Smooth muscle cell (in vitro differentiated cells): Measurements from ENCODE around the gene FRMD4A. TPM values are rescaled to one million over a fixed set of nuclear protein-coding genes. Genes with fewer than 3 reads are reported as not detected.
A peak's percentile ranks its signal among the peaks of the same experiment; 100 is the strongest.

Experiments used
- DNase-seq: peaks from one replicate; lab custom pipeline; 2025; ENCODE audit not compliant: unreplicated experiment; lab: John Stamatoyannopoulos, UW
- H2AFZ ChIP-seq: fragments of 200-600 bp; sonication (generic); 2 replicates; pipeline ENCODE4 v1.6.0; 2016; ENCODE audit warnings: antibody characterized with exemption, low read depth, mild to moderate bottlenecking
- H3F3A ChIP-seq: fragments of 200-600 bp; sonication (generic); 2 replicates; pipeline ENCODE4 v1.6.0; 2017; ENCODE audit warnings: antibody characterized with exemption, low read depth
- H3K27ac ChIP-seq: fragments of 200-600 bp; sonication (generic); 2 replicates; pipeline ENCODE4 v1.5.1; 2016; ENCODE audit warnings: low read depth, mild to moderate bottlenecking
- H3K27me3 ChIP-seq: fragments of 200-600 bp; sonication (generic); 2 replicates; pipeline ENCODE4 v1.6.1; 2016; ENCODE audit warnings: low read depth, mild to moderate bottlenecking
- H3K36me3 ChIP-seq: fragments of 200-600 bp; sonication (generic); 2 replicates; pipeline ENCODE4 v1.5.1; 2016; ENCODE audit warnings: low read depth
- H3K4me1 ChIP-seq: fragments of 200-600 bp; sonication (generic); 2 replicates; pipeline ENCODE4 v1.5.1; 2016; ENCODE audit warnings: low read depth
- H3K4me2 ChIP-seq: fragments of 200-600 bp; sonication (generic); 2 replicates; pipeline ENCODE4 v1.6.0; 2016; ENCODE audit warnings: mild to moderate bottlenecking
- H3K4me3 ChIP-seq: fragments of 200-600 bp; sonication (generic); 2 replicates; pipeline ENCODE4 v1.5.1; 2016; ENCODE audit warnings: mild to moderate bottlenecking
- H3K79me2 ChIP-seq: fragments of 200-600 bp; sonication (generic); 2 replicates; pipeline ENCODE4 v1.6.0; 2016; ENCODE audit warnings: low read depth, mild to moderate bottlenecking
- H3K9ac ChIP-seq: fragments of 200-600 bp; sonication (generic); 2 replicates; pipeline ENCODE4 v1.6.0; 2016; ENCODE audit warnings: low read depth
- H3K9me3 ChIP-seq: fragments of 200-600 bp; sonication (generic); replicated peaks from 2 replicates; pipeline ENCODE4 v1.5.1; 2016; ENCODE audit warnings: low read depth
- H4K20me1 ChIP-seq: fragments of 200-600 bp; sonication (generic); 2 replicates; pipeline ENCODE4 v1.6.0; 2016; ENCODE audit warnings: low read depth
- WGBS: methylation state at CpG from one replicate; pipeline ENCODE4 v1.1.7; 2016; ENCODE audit warnings: low lambda C conversion rate; 5-methylcytosine and 5-hydroxymethylcytosine counted together
- polyA plus RNA-seq: library from polyadenylated mRNA; unstranded; fragments of >200 nt; fragmentation: Nextera tagmentation; extraction: Ambion mirVana; gene quantifications from 2 replicates; pipeline ENCODE4 v1.2.1, GENCODE V29; 2016
- total RNA-seq: library from RNA; depleted of rRNA; stranded (reverse); fragments of >200 nt; gene quantifications from 2 replicates; pipeline ENCODE4 v1.2.3, GENCODE V29; 2014
- TF ChIP-seq, protein P1 (sequence below): fragments of 200-600 bp; sonication (generic); IDR thresholded peaks from 2 replicates; pipeline ENCODE4 v1.5.1; 2017; ENCODE audit warnings: borderline replicate concordance, mild to moderate bottlenecking, antibody characterized with exemption; ENCODE audit not compliant: insufficient read depth, poor library complexity, severe bottlenecking

FRMD4A gene
- total and polyA plus RNA-seq, 2 experiments from 2014 or later = 3.0 to 5.4 TPM

DNA sequence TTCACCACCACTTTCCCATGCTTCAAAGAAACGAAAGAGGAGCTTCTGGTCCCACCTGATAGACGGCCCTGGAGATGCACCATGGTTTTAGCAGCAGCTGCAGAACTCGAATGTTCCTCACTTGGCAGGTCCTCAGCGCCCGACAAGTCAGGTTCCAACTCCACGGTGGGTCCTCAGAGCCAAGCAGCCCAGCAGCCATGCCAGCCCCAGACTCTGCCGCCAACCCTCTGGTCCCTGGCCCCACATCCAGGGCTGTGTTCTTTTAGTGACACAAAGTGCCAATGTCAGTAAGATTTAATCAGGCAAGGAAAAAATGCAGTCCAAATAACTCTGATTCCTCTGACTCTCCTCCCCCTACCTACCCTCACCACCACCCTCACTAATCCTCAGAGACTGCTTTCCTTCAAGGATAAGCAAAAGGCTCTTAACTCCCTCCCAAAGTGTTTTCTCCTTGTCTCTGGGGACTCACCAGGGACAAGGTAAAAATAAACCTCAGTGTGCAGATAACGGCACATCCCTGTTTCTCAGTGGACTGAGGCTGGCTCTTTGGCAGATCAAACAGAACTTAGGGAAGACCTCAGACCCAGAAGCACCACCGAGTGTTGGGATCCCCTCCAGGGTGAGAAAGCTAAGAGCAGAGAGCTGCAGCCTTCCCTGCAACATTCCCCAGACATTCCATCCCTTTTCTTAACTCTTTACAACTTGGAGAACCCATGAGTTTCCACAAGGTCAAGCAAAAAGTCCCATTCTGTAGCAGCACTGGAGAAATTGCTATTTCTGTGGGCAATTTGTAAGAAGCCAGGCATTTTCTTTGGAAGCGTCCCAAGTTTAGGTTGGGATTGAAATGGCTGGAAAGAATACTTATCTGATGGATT lies 358.9 kb downstream of the FRMD4A start:
- no peaks in the 10 kb centered on the region for H3K36me3 ChIP-seq
- no peak overlapping the region for H3K9ac ChIP-seq
- no peaks in the 10 kb centered on the region for H3K9me3 ChIP-seq
- H3K4me1 ChIP-seq = peaks cover 15% of the 10 kb centered on the region
- no peak overlapping the region for H3K4me3 ChIP-seq
- 57% methylated on average over 10 of the region's 10 CpGs for WGBS
- H3K79me2 ChIP-seq = no peaks in the 10 kb centered on the region
- H3K27ac ChIP-seq = no peak overlapping the region
- no peaks in the 10 kb centered on the region for H3F3A ChIP-seq
- TF ChIP-seq, protein P1, sequence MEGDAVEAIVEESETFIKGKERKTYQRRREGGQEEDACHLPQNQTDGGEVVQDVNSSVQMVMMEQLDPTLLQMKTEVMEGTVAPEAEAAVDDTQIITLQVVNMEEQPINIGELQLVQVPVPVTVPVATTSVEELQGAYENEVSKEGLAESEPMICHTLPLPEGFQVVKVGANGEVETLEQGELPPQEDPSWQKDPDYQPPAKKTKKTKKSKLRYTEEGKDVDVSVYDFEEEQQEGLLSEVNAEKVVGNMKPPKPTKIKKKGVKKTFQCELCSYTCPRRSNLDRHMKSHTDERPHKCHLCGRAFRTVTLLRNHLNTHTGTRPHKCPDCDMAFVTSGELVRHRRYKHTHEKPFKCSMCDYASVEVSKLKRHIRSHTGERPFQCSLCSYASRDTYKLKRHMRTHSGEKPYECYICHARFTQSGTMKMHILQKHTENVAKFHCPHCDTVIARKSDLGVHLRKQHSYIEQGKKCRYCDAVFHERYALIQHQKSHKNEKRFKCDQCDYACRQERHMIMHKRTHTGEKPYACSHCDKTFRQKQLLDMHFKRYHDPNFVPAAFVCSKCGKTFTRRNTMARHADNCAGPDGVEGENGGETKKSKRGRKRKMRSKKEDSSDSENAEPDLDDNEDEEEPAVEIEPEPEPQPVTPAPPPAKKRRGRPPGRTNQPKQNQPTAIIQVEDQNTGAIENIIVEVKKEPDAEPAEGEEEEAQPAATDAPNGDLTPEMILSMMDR = no peak
- no peaks in the 10 kb centered on the region for H3K27me3 ChIP-seq
- H4K20me1 ChIP-seq = no peaks in the 10 kb centered on the region
- DNase-seq = no peak
- no peak overlapping the region for H2AFZ ChIP-seq
- H3K4me2 ChIP-seq = peak overlapping the region; percentile 53

DNA sequence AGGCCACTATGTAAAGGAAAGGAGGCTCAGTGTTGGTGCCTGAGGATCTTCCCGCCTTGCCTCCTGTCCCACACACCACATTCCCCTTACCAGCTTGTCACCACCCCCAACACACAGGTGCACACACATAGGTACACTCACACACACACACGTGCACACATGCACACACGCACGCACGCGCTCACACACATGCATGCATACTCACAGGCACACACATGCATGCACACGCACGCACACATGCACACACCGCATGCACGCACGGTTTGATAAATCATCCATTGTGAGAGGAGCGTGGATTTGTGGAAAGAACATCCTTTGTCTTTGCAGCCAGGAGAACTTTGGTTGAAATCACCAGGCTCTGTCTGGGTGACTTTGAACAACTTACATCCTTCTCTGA lies 359.8 kb downstream of the FRMD4A start:
- TF ChIP-seq, protein P1 = no peak
- H2AFZ ChIP-seq = no peak overlapping the region
- no peaks in the 10 kb centered on the region for H3K79me2 ChIP-seq
- DNase-seq = no peak
- peaks cover 10% of the 10 kb centered on the region for H3K4me1 ChIP-seq
- H3K4me3 ChIP-seq = no peak overlapping the region
- no peaks in the 10 kb centered on the region for H3F3A ChIP-seq
- H3K4me2 ChIP-seq = no peak overlapping the region
- H3K36me3 ChIP-seq = no peaks in the 10 kb centered on the region
- whole genome bisulfite sequencing = 98% methylated on average over 12 of the region's 12 CpGs
- H3K9ac ChIP-seq = no peak overlapping the region
- H4K20me1 ChIP-seq = no peaks in the 10 kb centered on the region
- no peak overlapping the region for H3K27ac ChIP-seq
- H3K27me3 ChIP-seq = no peaks in the 10 kb centered on the region
- no peaks in the 10 kb centered on the region for H3K9me3 ChIP-seq

DNA sequence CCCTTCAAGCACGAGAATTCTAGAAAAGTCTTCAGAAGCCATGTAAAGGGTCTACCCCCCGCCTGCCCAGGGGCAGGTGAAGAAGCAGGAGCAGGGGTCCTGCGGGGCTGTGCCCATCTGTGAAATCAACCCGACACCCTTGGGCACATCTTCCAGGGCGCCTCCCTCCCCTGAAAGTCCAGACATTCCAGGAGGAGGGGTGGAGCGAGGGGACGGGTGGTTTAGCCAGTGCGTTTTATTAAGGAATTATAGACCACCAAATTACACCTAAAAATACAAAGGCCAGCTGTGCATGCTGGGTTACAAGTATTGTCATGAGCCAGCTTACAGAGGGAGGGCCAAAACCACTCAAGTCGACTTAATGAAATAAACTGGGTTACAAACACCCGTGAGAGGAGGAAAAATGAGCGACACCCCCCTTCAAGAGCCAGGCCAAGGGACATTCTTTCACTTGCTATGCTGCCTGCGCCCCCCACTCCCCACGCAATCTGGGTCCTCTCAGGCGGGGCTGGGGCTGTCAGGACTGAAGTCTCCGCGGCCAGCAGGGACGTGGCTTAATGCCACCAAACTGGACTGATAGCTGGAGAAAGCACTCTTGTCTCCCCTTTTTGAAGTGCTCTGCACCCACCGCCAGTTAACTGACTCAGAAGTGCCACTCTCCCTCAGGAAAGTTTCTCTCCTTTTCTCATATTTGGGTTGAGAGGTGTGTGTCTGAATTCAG lies 360.3 kb downstream of the FRMD4A start:
- TF ChIP-seq, protein P1 = no peak
- Histone ChIP-seq H3K9ac (no peak overlapping the region), H3K36me3 (no peaks in the 10 kb centered on the region), H3K9me3 (no peaks in the 10 kb centered on the region), H4K20me1 (no peaks in the 10 kb centered on the region), H3K27me3 (no peaks in the 10 kb centered on the region), H3K4me3 (no peak overlapping the region), H3K4me2 (no peak overlapping the region), H3K79me2 (no peaks in the 10 kb centered on the region), H2AFZ (no peak overlapping the region), H3K4me1 (peaks cover 10% of the 10 kb centered on the region), H3F3A (no peaks in the 10 kb centered on the region), H3K27ac (no peak overlapping the region)
- no peak for DNase-seq
- 84% methylated on average over 18 of the region's 18 CpGs for WGBS
